Left ventricle myocardium inferior (tissue), 1 donor: ENCODE data around the gene RFX2. TPM values are rescaled to one million over a fixed set of nuclear protein-coding genes. Genes with fewer than 3 reads are reported as not detected.
A peak's percentile ranks its signal among the peaks of the same experiment; 100 is the strongest.
"Not testable (repeated sequence)": the region's sequence is repeated elsewhere in the genome, so short reads cannot be mapped to it uniquely, and the experiment has no call there.

Experiments used
- DNase-seq: peaks from one replicate; pipeline ENCODE4 v3.0.0-alpha.2; 2020
- H3K27ac ChIP-seq: fragments of 200-600 bp; replicated peaks from 2 replicates; pipeline ENCODE4 v1.8.0; 2021
- H3K27me3 ChIP-seq: fragments of 200-600 bp; 2 replicates; pipeline ENCODE4 v1.8.0; 2021; ENCODE audit warnings: low read depth
- H3K36me3 ChIP-seq: fragments of 200-600 bp; 2 replicates; pipeline ENCODE4 v1.8.0; 2021
- H3K4me1 ChIP-seq: fragments of 200-600 bp; 2 replicates; pipeline ENCODE4 v1.8.0; 2021
- H3K4me3 ChIP-seq: fragments of 200-600 bp; 2 replicates; pipeline ENCODE4 v1.8.0; 2021; ENCODE audit warnings: mild to moderate bottlenecking, moderate library complexity
- H3K9me3 ChIP-seq: fragments of 200-600 bp; replicated peaks from 2 replicates; pipeline ENCODE4 v1.8.0; 2021
- CTCF ChIP-seq: fragments of 200-600 bp; IDR thresholded peaks from 2 replicates; pipeline ENCODE4 v1.8.0; 2021; ENCODE audit warnings: antibody characterized with exemption, mild to moderate bottlenecking, borderline replicate concordance
- intact Hi-C: fragments of 100-400 bp; cut with micrococcal nuclease; formaldehyde crosslinking; loops from one replicate; pipeline ENCODE4 v1.11.0; 2022
- total RNA-seq: library from RNA; stranded (reverse); fragmentation: NEBNext Ultra II Directional; extraction: Animal tissue kit (Norgen Biotek cat#: 25700); gene quantifications from one replicate; pipeline ENCODE4 v1.2.1, GENCODE V29; 2021
- donor health status: DM: no; HTN: yes; CAD: no; lungs with severe emphysema.

RFX2 gene
- total RNA-seq, 1 donor from 2014 or later: 6.1 TPM

- H3K27me3 ChIP-seq: no peaks in the 10 kb centered on the region
- H3K4me1 ChIP-seq: peaks cover 10% of the 10 kb centered on the region
- H3K9me3 ChIP-seq: no peaks in the 10 kb centered on the region
- no peak overlapping the region for H3K27ac ChIP-seq
- no peak for DNase-seq
- no peak for TF ChIP-seq CTCF
- intact Hi-C loops: no loop called here
- no peak overlapping the region for H3K4me3 ChIP-seq
- no peaks in the 10 kb centered on the region for H3K36me3 ChIP-seq
Observed at GRCh38 chr19:6076291-6076665, 34.0 kb downstream of the RFX2 start.

- intact Hi-C loops: no loop called here
- Histone ChIP-seq H3K4me3 (no peak overlapping the region), H3K9me3 (no peaks in the 10 kb centered on the region), H3K4me1 (peaks cover 10% of the 10 kb centered on the region), H3K27me3 (no peaks in the 10 kb centered on the region), H3K27ac (no peak overlapping the region), H3K36me3 (no peaks in the 10 kb centered on the region)
- no peak for DNase-seq
- no peak for TF ChIP-seq CTCF
Observed at GRCh38 chr19:6074709-6075403, 35.4 kb downstream of the RFX2 start.

- Histone ChIP-seq H3K4me3 (no peak overlapping the region), H3K27ac (no peak overlapping the region), H3K27me3 (no peaks in the 10 kb centered on the region), H3K4me1 (peaks cover 10% of the 10 kb centered on the region), H3K36me3 (no peaks in the 10 kb centered on the region), H3K9me3 (no peaks in the 10 kb centered on the region)
- no peak for DNase-seq
- intact Hi-C loops: no loop called here
- no peak for TF ChIP-seq CTCF
Observed at GRCh38 chr19:6073858-6074708, 36.2 kb downstream of the RFX2 start.

- H3K27ac ChIP-seq, H3K9me3 ChIP-seq, DNase-seq, H3K36me3 ChIP-seq, H3K4me3 ChIP-seq, intact Hi-C loops, H3K27me3 ChIP-seq: not testable (repeated sequence)
- peaks cover 19% of the 10 kb centered on the region for H3K4me1 ChIP-seq
Observed at GRCh38 chr19:6073233-6073632, 37.1 kb downstream of the RFX2 start.

GRCh38 chr19:6071875-6072274 is 38.4 kb downstream of the RFX2 start:
- H3K36me3 ChIP-seq: no peaks in the 10 kb centered on the region
- H3K4me3 ChIP-seq: no peak overlapping the region
- H3K9me3 ChIP-seq: no peaks in the 10 kb centered on the region
- H3K27me3 ChIP-seq: no peaks in the 10 kb centered on the region
- no peak for DNase-seq
- TF ChIP-seq CTCF: no peak
- H3K27ac ChIP-seq: peak overlapping the region; percentile 22
- intact Hi-C loops: no loop called here
- peaks cover 25% of the 10 kb centered on the region for H3K4me1 ChIP-seq
